BJ (cell line): ENCODE data around the gene FBH1. TPM values are rescaled to one million over a fixed set of nuclear protein-coding genes. Genes with fewer than 3 reads are reported as not detected.

Experiments used
- CTCF ChIA-PET: fragments of 350-600 bp; formaldehyde crosslinking; extraction: SDS; loops from one replicate; lab custom pipeline; 2021; ENCODE audit warnings: antibody characterized with exemption, inconsistent platforms; lab: Yijun Ruan, JAX
- POLR2A ChIA-PET: fragments of 300-600 bp; sonication (Branson Sonifier 250); formaldehyde crosslinking; extraction: SDS; loops from one replicate; lab custom pipeline; 2021; ENCODE audit warnings: antibody characterized with exemption; lab: Charles Lee
- DNase-seq: peaks from one replicate; pipeline ENCODE4 v3.0.0-alpha.2; 2011; ENCODE audit warnings: low read depth
- H3K27me3 ChIP-seq: 2 replicates; pipeline ENCODE4 v1.6.0; 2011; ENCODE audit warnings: low read length; ENCODE audit not compliant: control insufficient read depth, insufficient read depth
- H3K36me3 ChIP-seq: 2 replicates; pipeline ENCODE4 v1.5.1; 2011; ENCODE audit warnings: low read length; ENCODE audit not compliant: control insufficient read depth, insufficient read depth
- H3K4me3 ChIP-seq: 2 replicates; pipeline ENCODE4 v1.5.1; 2011; ENCODE audit warnings: low read depth, mild to moderate bottlenecking, control low read depth, low read length
- CTCF ChIP-seq: IDR thresholded peaks from 2 replicates; pipeline ENCODE4 v1.5.1; 2011; ENCODE audit warnings: low read depth, mild to moderate bottlenecking, control low read depth, inconsistent platforms, low read length, moderate library complexity; ENCODE audit not compliant: insufficient read depth
- polyA plus RNA-seq: library from polyadenylated mRNA; depleted of rRNA; stranded (reverse); fragments of >200 nt; gene quantifications from 2 replicates; pipeline ENCODE4 v1.2.3, GENCODE V29; 2011

FBH1 gene
- polyA plus RNA-seq, 1 experiment = 82.5 TPM

DNA sequence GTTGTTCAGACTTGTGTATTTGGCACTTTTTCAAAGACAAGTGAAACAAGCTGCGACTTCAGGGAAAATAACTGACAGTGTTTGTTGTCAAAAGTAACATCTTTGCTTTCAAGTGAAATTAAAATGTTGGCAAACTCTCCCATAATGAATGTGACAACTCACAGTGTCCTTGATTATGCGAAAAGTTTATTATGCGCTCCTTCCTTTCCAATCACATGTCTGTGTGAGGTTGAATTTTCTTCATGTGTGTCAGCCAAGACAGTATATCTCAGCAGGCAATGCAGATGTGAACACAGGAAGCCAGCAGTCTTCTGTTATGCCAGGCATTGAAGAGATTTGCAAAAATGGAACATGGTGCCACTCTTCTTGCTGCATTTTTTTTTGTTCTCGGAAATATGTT, 28.7 kb downstream of the FBH1 start:
- POLR2A ChIA-PET = no interaction called here
- H3K4me3 ChIP-seq = no peak overlapping the region
- peaks cover 37% of the 10 kb centered on the region for H3K36me3 ChIP-seq

DNA sequence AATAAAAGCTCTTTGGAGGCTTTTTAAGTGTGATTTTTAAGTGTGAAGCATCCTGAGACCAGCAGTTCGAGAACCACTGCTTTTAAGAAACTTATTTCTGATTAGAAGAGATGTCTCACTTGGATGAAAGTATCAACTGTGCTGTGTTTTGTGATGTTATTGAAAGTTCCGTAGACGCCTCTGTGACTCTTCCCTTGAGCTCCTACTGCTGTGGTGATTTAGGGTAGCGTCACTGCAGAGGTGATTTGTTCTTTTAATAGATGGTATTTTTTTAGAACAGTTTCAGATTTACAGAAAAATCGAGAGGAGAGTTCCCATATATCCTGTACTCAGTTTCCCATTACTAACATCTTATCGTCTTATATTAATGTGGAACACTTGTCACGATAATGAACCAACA, 29.5 kb downstream of the FBH1 start:
- no peak overlapping the region for H3K4me3 ChIP-seq
- no peak for DNase-seq
- POLR2A ChIA-PET = no interaction called here
- CTCF ChIA-PET = interaction anchor here (0.7 kb wide), 1 partner anchor 10 kb away, joined by 3 read pairs; no protein-coding TSS in a partner anchor
- peaks cover 36% of the 10 kb centered on the region for H3K36me3 ChIP-seq
- H3K27me3 ChIP-seq = no peaks in the 10 kb centered on the region
- no peak for TF ChIP-seq CTCF

More for the DNA sequence above, 28.7 kb downstream of the FBH1 start:
- no peak for DNase-seq
- no peak for TF ChIP-seq CTCF
- CTCF ChIA-PET = interaction anchor here (0.7 kb wide), 1 partner anchor 10 kb away, joined by 3 read pairs; no protein-coding TSS in a partner anchor
- no peaks in the 10 kb centered on the region for H3K27me3 ChIP-seq

GRCh38 chr10:5921746-5922145, 31.7 kb downstream of the FBH1 start:
- CTCF ChIA-PET = interaction anchor here (1.0 kb wide), 1 partner anchor 25 kb away, joined by 3 read pairs; no protein-coding TSS in a partner anchor
- POLR2A ChIA-PET = no interaction called here
- H3K36me3 ChIP-seq = peaks cover 33% of the 10 kb centered on the region
- H3K27me3 ChIP-seq = no peaks in the 10 kb centered on the region
- no peak overlapping the region for H3K4me3 ChIP-seq
- no peak for TF ChIP-seq CTCF
- no peak for DNase-seq

- H3K4me3 ChIP-seq = no peak overlapping the region
- ChIA-PET POLR2A (no interaction called here), CTCF (no interaction called here)
- no peak for TF ChIP-seq CTCF
- no peak for DNase-seq
- H3K36me3 ChIP-seq = peaks cover 30% of the 10 kb centered on the region
- H3K27me3 ChIP-seq = no peaks in the 10 kb centered on the region
These were observed 34.8 kb downstream of the FBH1 start for GRCh38 chr10:5924889-5925288.

DNA sequence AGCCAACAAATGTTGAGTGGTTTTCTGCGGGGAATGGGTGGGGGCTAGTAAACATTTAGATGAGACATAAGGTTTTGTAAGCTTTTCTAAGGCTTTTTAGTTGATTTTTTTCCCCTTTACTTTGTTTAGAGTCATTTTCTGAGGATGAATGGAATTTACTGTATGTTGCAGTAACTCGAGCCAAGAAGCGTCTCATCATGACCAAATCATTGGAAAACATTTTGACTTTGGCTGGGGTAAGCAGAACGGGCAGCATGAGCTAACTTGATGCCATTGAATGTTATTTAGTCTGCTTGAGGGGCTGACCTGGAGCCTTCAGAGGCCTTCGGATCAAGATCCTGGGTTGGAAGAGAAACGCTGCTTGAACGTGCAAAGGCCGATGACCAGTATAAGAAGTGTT, 37.3 kb downstream of the FBH1 start:
- Histone ChIP-seq H3K36me3 (peaks cover 29% of the 10 kb centered on the region), H3K4me3 (no peak overlapping the region), H3K27me3 (no peaks in the 10 kb centered on the region)
- ChIA-PET POLR2A (no interaction called here), CTCF (no interaction called here)
- DNase-seq = peak; percentile 66
- TF ChIP-seq CTCF = no peak
